NCI-H2227 (cell line): Measurements from ENCODE around the gene SMG7.
"Not testable (repeated sequence)": the region's sequence is repeated elsewhere in the genome, so short reads cannot be mapped to it uniquely, and the experiment has no call there.

Experiments used
- DNase-seq: peaks from one replicate; lab custom pipeline; 2025; ENCODE audit not compliant: unreplicated experiment; lab: John Stamatoyannopoulos, UW

The SMG7 gene, protein sequence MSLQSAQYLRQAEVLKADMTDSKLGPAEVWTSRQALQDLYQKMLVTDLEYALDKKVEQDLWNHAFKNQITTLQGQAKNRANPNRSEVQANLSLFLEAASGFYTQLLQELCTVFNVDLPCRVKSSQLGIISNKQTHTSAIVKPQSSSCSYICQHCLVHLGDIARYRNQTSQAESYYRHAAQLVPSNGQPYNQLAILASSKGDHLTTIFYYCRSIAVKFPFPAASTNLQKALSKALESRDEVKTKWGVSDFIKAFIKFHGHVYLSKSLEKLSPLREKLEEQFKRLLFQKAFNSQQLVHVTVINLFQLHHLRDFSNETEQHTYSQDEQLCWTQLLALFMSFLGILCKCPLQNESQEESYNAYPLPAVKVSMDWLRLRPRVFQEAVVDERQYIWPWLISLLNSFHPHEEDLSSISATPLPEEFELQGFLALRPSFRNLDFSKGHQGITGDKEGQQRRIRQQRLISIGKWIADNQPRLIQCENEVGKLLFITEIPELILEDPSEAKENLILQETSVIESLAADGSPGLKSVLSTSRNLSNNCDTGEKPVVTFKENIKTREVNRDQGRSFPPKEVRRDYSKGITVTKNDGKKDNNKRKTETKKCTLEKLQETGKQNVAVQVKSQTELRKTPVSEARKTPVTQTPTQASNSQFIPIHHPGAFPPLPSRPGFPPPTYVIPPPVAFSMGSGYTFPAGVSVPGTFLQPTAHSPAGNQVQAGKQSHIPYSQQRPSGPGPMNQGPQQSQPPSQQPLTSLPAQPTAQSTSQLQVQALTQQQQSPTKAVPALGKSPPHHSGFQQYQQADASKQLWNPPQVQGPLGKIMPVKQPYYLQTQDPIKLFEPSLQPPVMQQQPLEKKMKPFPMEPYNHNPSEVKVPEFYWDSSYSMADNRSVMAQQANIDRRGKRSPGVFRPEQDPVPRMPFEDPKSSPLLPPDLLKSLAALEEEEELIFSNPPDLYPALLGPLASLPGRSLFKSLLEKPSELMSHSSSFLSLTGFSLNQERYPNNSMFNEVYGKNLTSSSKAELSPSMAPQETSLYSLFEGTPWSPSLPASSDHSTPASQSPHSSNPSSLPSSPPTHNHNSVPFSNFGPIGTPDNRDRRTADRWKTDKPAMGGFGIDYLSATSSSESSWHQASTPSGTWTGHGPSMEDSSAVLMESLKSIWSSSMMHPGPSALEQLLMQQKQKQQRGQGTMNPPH

GRCh38 chr1:183472488-183473216 is at the start of gene SMG7:
SMG7 (plus strand) TSS chr1:183472499; CDS start chr1:183472621, 122 bp downstream.
- peak; percentile 75 for DNase-seq

- no peak for DNase-seq
These were observed 48.8 kb upstream of the SMG7 start for GRCh38 chr1:183423541-183423940.

DNA sequence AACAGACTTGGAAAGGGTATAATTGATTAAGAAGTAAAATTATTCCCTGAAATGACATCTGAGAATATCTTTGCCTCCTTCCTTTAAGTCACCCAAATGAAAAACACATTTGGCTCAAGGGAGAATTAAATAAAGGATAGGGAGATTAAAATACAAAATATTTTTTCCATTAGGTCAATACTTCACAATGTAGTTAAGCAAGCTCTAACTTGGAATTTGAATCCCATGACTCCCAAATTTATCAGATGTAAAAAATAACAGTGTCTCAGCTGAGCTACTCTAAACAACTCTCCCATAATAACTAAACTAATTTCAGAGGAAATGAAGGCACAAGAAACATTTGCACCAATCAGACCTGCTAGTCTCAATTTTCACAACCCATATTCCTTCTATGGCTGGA is 47.6 kb upstream of the SMG7 start:
- DNase-seq: no peak

DNA sequence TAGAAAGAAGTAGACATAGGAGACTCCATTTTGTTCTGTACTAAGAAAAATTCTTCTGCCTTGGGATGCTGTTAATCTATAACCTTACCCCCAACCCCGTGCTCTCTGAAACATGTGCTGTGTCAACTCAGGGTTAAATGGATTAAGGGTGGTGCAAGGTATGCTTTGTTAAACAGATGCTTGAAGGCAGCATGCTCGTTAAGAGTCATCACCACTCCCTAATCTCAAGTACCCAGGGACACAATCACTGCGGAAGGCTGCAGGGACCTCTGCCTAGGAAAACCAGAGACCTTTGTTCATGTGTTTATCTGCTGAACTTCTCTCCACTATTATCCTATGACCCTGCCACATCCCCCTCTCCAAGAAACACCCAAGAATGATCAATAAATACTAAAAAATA is 44.7 kb upstream of the SMG7 start:
- DNase-seq: not testable (repeated sequence)

GRCh38 chr1:183431840-183432547 is 40.3 kb upstream of the SMG7 start:
- DNase-seq: no peak

- DNase-seq: no peak
These were observed 39.8 kb upstream of the SMG7 start for GRCh38 chr1:183432548-183432875.

DNA sequence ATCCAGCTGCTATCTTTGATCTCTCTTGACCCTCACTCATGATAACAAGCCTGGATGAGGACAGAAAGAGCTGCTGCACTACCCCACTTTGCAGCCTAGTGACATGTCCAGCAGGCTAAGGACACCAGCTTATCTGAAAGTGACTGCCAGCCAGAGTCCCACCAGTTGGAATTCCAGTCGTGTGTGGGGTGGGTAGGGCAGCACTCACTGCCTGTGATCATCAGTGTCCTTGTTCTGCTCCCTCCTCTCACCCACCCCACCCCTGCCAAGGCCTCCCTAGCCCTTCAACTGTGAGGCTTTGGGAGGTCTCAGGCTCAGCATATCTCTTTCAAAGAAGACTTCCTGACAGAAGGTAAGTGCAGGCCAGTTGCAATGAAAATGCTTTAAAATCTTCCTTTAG is 38.6 kb upstream of the SMG7 start:
- DNase-seq: peak; percentile 5

GRCh38 chr1:183435497-183435896 is 36.8 kb upstream of the SMG7 start:
- DNase-seq: no peak

GRCh38 chr1:183438060-183438459 is 34.2 kb upstream of the SMG7 start:
- no peak for DNase-seq

GRCh38 chr1:183443011-183443410 is 29.3 kb upstream of the SMG7 start:
- DNase-seq: peak; percentile 35

DNA sequence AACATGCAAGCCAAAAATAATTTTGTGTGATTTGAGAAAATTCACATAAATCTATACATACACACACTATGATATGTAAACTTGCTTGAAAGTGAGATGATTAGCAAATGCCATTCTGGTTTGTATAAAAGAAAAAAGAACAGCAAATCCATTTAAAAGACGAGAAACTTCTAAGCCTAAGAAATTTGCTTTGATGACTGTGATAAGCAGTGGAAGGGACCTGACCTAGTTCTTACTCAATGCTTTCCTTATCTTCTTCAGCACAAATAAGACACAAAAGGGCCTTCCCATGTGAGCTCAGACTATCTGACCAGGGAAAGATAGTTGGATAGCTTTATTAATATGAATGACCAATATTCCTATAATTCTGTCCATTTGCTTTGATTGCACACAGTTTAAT is 28.8 kb upstream of the SMG7 start:
- DNase-seq: no peak

GRCh38 chr1:183444243-183444642 is 28.1 kb upstream of the SMG7 start:
- DNase-seq: no peak

DNA sequence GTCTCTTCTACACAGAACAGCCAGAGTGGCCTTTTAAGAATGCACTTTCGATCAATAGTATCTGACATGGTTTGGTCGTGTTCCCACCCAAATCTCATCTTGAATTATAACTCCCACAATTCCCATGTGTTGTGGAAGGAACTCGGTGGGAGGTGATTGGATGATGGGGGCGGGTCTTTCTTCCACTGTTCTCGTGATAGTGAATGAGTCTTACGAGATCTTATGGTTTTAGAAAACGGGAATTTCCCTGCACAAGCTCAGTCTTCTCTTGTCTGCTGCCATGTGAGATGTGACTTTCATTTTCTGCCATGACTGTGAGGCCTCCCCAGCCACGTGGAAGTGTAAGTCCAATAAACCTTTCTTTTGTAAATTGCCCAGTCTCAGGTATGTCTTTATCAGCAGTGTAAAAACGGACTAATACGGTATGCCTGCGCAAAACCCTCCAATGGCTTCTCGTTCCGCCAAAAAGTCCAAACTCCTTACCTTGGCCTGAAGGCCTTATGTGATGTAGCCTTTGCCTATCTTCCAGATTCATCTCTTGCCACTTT is 23.0 kb upstream of the SMG7 start:
- DNase-seq: no peak

GRCh38 chr1:183450093-183450492 is 22.2 kb upstream of the SMG7 start:
- no peak for DNase-seq

GRCh38 chr1:183454377-183454776 is 17.9 kb upstream of the SMG7 start:
- DNase-seq: no peak

DNA sequence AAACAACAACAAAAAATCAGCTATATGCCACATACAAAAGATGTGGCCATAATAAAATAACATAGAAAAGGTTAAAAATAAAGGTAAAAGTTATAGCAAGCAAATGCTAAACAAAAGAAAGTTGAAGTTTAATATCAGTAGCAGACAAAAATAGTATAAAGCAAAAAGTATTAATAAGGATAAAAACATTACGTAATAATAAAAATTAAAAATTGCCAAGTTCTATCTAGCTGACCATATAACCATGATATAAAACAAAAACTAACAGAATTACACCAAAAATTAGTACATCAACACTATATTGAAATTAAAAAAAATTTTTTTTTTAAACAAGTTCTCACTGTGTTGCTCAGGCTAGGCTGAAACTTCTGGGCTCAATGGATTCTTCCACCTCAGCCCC is 15.5 kb upstream of the SMG7 start:
- DNase-seq: no peak

GRCh38 chr1:183457449-183457848 is 14.8 kb upstream of the SMG7 start:
- DNase-seq: no peak

- DNase-seq: no peak
These were observed 11.7 kb upstream of the SMG7 start for GRCh38 chr1:183460596-183460995.

GRCh38 chr1:183461350-183461749 is 10.9 kb upstream of the SMG7 start:
- DNase-seq: no peak

DNA sequence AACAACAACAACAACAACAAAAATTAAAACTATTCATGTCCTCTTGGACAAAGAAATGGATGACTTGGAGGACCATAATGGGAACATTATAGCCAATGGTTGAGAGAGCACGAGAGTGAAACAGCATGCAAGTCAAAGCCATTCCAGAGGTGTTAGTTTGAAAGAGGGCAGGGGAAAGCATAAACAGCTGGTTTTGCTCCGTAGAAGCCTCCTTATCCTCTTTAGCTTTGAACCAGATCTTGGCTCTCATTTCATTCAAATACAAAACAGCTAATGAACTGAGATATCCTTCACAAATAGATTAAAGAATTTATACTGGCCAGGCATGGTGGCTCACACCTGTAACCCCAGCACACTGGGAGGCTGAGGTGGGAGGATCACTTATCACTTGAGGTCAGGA is 8.7 kb upstream of the SMG7 start:
- no peak for DNase-seq
